ENCODE measurements around the gene THAP4. TPM values are rescaled to one million over a fixed set of nuclear protein-coding genes. Genes with fewer than 3 reads are reported as not detected.

THAP4 gene
- total and polyA plus RNA-seq, 2 of the 13 experiments (the other 11 are each of a cell fraction or from before 2014, with no cell fraction given): 59.7 to 75.7 TPM

GRCh38 chr2:241559323-241560161, 77.4 kb downstream of the THAP4 start (continued):
- TF ChIP-seq TP53 (CRISPR knock-in tag; conservative IDR thresholded peaks at IDR 0.05) (no peak; the same call in 1 of the 2 replicates), SALL2 (CRISPR knock-in tag; IDR thresholded peaks at IDR 0.05) (peak; percentile 42; the same call in 1 of the 2 replicates), DPF2 (CRISPR knock-in tag; IDR thresholded peaks at IDR 0.05; ENCODE audit: borderline replicate concordance, low read depth) (no peak), ZZZ3 (CRISPR knock-in tag; IDR thresholded peaks at IDR 0.05; ENCODE audit: borderline replicate concordance) (no peak), THAP11 (CRISPR knock-in tag; IDR thresholded peaks at IDR 0.05) (0 out of 2 replicates have a peak, but pooled peaks have one; percentile 42), MAFF (IDR thresholded peaks at IDR 0.05; ENCODE audit: low read depth, low read length) (no peak), NAIF1 (CRISPR knock-in tag; IDR thresholded peaks at IDR 0.05; ENCODE audit: borderline replicate concordance) (no peak), PBX2 (CRISPR knock-in tag; IDR thresholded peaks at IDR 0.05) (no peak), MXD3 (CRISPR knock-in tag; IDR thresholded peaks at IDR 0.05) (0 out of 2 replicates have a peak, but pooled peaks have one; percentile 42), MTA3 (CRISPR knock-in tag; IDR thresholded peaks at IDR 0.05) (no peak), FOXO1 (CRISPR knock-in tag; IDR thresholded peaks at IDR 0.05) (no peak), HNF4G (IDR thresholded peaks at IDR 0.05; ENCODE audit: borderline replicate concordance, low read depth, low read length) (peak; percentile 52; the same call in 1 of the 2 replicates), HNF4G (CRISPR knock-in tag; IDR thresholded peaks at IDR 0.05; ENCODE audit: borderline replicate concordance, low read depth) (0 out of 2 replicates have a peak, but pooled peaks have one; percentile 24), ESRRA (CRISPR knock-in tag; IDR thresholded peaks at IDR 0.05; ENCODE audit: low read depth) (no peak), ZHX1 (CRISPR knock-in tag; IDR thresholded peaks at IDR 0.05; ENCODE audit: low read depth) (no peak), IRF9 (CRISPR knock-in tag; IDR thresholded peaks at IDR 0.05; ENCODE audit: borderline replicate concordance) (peak; percentile 54; the same call in 1 of the 2 replicates)
